ENCODE data around the gene MEF2A. TPM values are rescaled to one million over a fixed set of nuclear protein-coding genes. Genes with fewer than 3 reads are reported as not detected.

Gene MEF2A
- total and polyA plus RNA-seq, 12 donors: 31.2 to 194 (median 167) TPM

DNA sequence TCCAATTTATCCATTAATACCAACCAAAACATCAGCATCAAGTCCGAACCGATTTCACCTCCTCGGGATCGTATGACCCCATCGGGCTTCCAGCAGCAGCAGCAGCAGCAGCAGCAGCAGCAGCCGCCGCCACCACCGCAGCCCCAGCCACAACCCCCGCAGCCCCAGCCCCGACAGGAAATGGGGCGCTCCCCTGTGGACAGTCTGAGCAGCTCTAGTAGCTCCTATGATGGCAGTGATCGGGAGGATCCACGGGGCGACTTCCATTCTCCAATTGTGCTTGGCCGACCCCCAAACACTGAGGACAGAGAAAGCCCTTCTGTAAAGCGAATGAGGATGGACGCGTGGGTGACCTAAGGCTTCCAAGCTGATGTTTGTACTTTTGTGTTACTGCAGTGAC, 146.6 kb downstream of the MEF2A start:
- H3K36me3 ChIP-seq: peaks cover 0 to 72% (median 26%) of the 10 kb centered on the region in 9 donors
- H3K9me3 ChIP-seq: no peaks in the 10 kb centered on the region
- no peak for ATAC-seq
- TF ChIP-seq, protein P1, sequence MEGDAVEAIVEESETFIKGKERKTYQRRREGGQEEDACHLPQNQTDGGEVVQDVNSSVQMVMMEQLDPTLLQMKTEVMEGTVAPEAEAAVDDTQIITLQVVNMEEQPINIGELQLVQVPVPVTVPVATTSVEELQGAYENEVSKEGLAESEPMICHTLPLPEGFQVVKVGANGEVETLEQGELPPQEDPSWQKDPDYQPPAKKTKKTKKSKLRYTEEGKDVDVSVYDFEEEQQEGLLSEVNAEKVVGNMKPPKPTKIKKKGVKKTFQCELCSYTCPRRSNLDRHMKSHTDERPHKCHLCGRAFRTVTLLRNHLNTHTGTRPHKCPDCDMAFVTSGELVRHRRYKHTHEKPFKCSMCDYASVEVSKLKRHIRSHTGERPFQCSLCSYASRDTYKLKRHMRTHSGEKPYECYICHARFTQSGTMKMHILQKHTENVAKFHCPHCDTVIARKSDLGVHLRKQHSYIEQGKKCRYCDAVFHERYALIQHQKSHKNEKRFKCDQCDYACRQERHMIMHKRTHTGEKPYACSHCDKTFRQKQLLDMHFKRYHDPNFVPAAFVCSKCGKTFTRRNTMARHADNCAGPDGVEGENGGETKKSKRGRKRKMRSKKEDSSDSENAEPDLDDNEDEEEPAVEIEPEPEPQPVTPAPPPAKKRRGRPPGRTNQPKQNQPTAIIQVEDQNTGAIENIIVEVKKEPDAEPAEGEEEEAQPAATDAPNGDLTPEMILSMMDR (IDR thresholded peaks at IDR 0.05): no peak
- H3K27ac ChIP-seq: peak overlapping the region in 5 of 10 donors; percentile 61 to 87 (median 70)
- H3K4me1 ChIP-seq: peaks cover 20 to 83% (median 73%) of the 10 kb centered on the region in 9 donors
- no peak overlapping the region for H3K4me3 ChIP-seq
- H3K27me3 ChIP-seq: no peaks in the 10 kb centered on the region
- intact Hi-C loops (cut with DNase I): no loop called here
- DNase-seq: no peak
- 62 to 63% methylated on average over 18 of the region's 18 CpGs for WGBS, 2 donors

DNA sequence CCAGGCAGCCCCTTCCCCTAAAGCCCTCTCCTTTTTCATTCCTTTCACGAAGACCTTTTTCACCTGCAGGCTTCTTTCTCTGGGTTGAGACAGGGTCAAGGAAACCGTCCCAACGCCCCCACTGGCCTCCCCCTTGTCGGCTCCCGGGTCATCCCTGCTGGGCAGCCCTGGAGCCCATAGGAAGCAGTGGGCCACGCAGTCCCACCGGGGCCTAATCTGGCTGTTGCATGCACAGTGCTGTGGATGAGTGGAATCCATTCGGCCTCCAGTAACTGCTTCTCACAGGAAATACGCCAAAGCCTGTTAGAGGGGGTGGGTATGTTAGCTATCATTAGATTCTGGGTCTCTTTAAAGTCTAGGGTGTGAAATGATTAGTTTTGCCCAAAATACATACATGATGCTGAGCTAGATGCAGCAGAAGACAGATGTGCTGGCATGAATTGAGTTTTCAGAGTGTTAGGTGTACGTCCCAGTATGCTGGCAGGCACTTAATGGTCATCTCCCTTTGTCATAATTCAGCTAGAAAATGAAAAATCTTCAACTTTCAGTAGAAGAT, 150.8 kb downstream of the MEF2A start:
- Histone ChIP-seq H3K9me3 (no peaks in the 10 kb centered on the region), H3K4me3 (peak overlapping the region in 6 of 10 donors; percentile 1 to 31 (median 4)), H3K27me3 (no peaks in the 10 kb centered on the region), H3K36me3 (peaks cover 0 to 62% (median 12%) of the 10 kb centered on the region in 9 donors), H3K27ac (peak overlapping the region; percentile 27 to 85 (median 70)), H3K4me1 (peaks cover 8 to 72% (median 57%) of the 10 kb centered on the region in 9 donors)
- ATAC-seq: peak in 7 of 8 donors; percentile 6 to 53 (median 23)
- intact Hi-C loops (cut with DNase I): no loop called here
- WGBS, 2 donors: 23 to 32% methylated on average over 10 of the region's 10 CpGs
- DNase-seq: no peak
- TF ChIP-seq, protein P1 (IDR thresholded peaks at IDR 0.05): no peak

DNA sequence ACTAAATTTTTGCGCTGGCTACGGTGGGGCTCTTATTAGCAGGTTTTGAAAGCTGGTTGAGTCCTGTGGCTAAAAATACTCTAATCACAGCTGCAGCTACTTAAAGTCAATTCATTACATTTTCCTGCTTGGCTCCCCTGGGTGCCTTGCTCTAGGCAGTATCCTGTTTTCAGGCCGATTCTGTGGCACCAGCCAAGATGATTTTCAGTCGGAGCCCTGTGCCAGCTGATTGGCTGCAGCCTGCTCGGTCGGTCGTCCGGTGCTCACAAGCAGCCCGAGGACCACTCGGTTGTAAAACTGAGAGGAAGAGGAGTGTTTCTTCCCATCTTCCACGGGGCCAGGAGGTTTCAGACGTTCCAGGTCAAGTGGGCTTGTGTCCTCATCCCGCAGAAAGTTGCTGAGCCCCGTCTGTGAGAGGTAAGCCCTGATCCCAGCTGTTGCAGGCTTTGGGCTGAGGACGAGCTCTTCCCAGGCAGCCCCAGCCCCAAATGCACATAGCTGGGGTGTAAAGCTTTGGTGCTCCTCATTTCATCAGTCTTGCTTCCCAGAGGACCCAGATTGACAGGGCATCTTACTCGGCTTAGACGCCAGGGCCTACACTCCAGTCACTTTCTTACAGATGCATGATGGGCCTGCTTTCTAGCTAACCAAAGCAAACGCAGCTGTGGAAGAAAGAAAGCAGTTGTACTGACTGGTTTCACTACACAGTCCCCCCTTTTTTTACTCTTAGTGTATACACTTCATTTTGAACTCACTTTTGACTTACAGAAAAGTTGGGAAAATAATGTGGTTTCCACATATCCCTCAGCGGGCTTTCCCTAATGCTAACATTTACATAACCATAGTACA, 151.6 kb downstream of the MEF2A start:
- Histone ChIP-seq H3K9me3 (no peaks in the 10 kb centered on the region), H3K36me3 (peaks cover 0 to 54% (median 10%) of the 10 kb centered on the region in 9 donors), H3K4me3 (peak overlapping the region in 6 of 10 donors; percentile 1 to 31 (median 4)), H3K4me1 (peaks cover 8 to 71% (median 50%) of the 10 kb centered on the region in 9 donors), H3K27ac (peak overlapping the region; percentile 27 to 85 (median 70)), H3K27me3 (no peaks in the 10 kb centered on the region)
- intact Hi-C loops (cut with DNase I): no loop called here
- DNase-seq: peak; percentile 47 to 60
- WGBS, 2 donors: 16 to 21% methylated on average over 19 of the region's 19 CpGs
- ATAC-seq: peak; percentile 53 to 79 (median 72)
- TF ChIP-seq, protein P1 (IDR thresholded peaks at IDR 0.05): no peak

DNA sequence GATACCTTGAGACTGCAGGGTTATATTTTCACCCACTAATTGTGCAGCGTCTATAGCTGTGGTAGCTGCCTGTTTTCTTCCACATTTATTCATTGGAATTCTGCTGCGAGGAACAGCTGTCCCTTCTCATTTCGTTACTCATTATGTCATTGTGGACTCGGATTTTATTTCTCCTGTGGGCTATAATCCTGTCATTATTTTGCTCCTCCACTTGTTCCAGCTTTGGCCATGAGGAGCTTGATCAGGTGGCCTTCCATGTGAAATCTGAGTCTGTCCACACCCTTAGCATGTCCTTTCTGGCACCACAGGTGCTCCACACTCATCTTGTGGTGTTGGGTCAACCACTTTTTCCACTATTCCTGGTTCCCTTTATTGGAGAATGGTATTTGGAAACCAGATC, 152.6 kb downstream of the MEF2A start:
- intact Hi-C loops (cut with DNase I): no loop called here
- peak in 3 of 8 donors; percentile 27 to 40 (median 30) for ATAC-seq
- TF ChIP-seq, protein P1 (IDR thresholded peaks at IDR 0.05): no peak
- no peaks in the 10 kb centered on the region for H3K27me3 ChIP-seq
- H3K27ac ChIP-seq: peak overlapping the region in 4 of 10 donors; percentile 68 to 85 (median 73)
- no peak overlapping the region for H3K4me3 ChIP-seq
- DNase-seq: no peak
- H3K4me1 ChIP-seq: peaks cover 8 to 65% (median 49%) of the 10 kb centered on the region in 9 donors
- WGBS, 2 donors: 76 to 82% methylated on average over 4 of the region's 4 CpGs
- no peaks in the 10 kb centered on the region for H3K9me3 ChIP-seq
- peaks cover 0 to 44% (median under 1%) of the 10 kb centered on the region in 9 donors for H3K36me3 ChIP-seq
